NCI-H1417 (cell line): ENCODE measurements around the gene ATP8B4.
"Not testable (repeated sequence)": the region's sequence is repeated elsewhere in the genome, so short reads cannot be mapped to it uniquely, and the experiment has no call there.

Experiments used
- DNase-seq, 3 experiments: peaks; one replicate each; lab custom pipeline; 2025; lab: John Stamatoyannopoulos, UW

The ATP8B4 gene

DNA sequence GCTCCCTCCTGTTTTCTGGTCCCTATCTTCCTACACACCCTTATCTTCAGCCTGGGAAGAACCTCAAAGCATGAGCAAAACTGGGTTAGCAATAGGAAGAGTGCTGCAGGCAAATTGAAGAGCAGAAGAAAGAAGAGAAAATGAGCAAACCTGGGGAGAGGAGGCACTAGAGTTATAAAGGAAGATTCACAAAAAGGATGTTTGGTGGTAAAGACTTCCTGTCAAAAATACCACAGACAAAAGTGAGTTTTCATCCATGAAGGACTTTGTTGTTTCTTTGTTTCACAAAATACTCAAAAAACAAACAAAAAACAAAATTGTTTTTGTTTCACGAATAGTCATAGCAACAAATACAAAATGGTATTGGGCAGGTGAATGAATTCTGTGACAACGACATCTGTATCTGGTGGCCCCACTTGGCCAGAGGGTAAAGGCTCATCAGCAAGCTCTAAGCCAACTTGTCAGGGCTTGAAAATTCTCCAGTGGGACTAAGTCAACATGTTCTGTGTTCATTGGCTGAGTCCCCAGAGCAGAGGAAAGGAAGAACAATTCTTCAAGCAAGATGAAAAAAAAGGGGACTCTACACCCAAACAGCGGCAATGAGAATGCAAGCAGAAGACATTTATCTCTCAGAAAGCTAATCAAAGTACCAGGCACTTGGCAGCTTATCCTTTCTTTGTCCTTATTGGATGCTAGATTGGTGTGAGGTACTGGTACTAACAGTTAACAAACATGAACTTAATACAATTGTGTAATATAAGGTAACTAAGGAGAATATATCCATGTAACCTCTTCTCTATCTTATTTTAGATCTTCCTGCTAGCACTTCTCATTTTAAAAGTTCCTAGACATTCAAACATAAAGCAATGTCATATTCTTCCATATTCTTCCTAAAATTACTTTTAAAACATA, 9.7 kb downstream of the ATP8B4 start:
- no peak for DNase-seq

DNA sequence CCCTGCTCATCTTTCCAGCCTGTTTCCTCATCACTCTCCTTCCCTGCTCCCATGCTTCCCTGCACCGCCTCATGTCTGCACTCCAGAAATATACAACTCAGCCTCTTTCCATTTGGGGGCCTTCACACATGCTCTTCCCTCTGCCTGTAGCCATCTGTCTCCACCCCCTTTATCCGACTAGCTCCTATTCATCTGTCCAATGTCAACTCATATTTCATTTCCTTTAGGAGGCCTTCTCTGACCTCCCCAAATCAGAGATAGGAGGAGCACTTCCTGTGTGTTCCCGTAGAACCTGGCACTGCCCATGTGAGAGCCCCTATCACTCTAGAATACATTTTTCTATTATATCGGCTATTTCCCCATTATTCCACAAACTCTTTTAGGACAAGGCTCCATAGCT, 10.6 kb downstream of the ATP8B4 start:
- no peak for DNase-seq

DNA sequence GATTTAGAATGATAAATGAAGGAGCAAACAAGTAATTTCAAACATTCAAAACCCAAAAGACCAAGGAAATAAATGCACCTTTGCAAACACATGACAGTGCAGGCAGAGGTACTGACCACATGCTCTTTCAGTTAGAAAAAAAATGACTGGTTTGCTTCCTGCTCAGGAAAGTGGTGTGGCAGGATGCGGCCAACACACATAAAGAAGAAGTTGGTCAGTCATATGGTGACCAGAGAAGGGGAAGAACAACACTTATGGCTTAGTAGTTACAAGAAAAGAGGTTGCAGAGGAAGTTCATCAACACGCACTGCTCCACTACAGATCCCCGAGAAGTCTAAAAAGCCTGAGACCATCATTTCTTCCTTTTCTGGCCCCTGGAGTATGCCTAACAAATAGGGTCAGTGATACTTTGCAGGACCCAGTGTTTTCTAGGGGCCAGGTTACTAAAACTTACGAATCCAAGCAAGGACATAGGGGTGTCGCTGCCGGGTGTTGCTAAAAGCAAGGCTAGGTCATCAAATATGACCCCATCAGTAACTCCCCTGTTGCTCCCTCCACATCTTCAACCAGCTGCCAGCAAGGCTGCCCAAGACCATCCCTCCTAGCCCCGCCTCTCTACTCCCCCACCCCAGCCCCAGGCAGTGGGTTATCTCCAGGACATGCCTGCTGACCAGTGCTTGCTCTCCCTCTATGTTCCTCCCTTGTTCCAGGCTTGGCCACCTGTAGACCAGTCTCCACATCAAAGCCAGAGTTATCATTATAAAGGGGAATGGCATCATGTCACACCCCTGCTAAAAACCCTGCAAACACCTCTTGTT, 11.2 kb downstream of the ATP8B4 start:
- no peak for DNase-seq

DNA sequence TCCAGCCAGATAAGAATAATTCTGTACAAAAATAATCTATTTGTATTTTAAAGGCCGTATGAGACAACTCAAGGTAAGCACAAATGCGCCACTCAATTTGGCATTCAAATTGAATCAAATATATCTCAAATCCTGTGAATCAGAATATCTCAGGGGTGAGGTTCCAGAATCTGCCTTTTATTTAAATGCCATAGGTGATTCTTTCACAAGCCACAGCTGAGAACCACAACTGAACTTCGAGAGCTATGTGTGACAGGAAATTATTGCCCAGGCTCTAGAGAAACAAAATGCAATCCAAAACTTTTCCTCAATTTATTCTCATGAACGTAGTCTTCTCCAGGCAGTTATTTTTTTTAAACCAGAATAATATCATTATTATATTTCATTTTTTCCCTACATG, 11.9 kb downstream of the ATP8B4 start:
- no peak for DNase-seq

DNA sequence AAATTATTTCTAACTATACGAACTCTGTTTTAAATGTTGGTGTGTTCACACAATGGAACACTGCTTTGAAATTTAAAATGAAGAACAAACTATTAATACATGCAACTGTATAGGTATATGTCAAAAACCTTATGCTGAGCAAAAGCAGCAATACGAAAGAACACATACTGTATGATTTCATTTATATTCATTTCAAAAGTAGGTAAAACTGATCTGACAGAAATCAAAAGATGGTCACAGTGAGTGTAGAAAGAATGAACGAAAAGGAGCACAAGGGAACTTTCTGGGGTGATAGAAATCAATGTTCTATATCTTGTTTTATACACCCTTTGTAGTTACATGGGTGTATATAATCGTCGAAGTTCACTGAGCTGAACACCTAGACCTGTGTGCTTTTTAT, 12.6 kb downstream of the ATP8B4 start:
- DNase-seq: no peak

GRCh38 chr15:50100486-50100885, 18.5 kb downstream of the ATP8B4 start:
- no peak for DNase-seq

GRCh38 chr15:50098545-50098944, 20.5 kb downstream of the ATP8B4 start:
- no peak for DNase-seq

GRCh38 chr15:50095938-50096821, 22.9 kb downstream of the ATP8B4 start:
- no peak for DNase-seq

- not testable (repeated sequence) for DNase-seq
Measured at GRCh38 chr15:50089386-50089785, 29.6 kb downstream of the ATP8B4 start.

GRCh38 chr15:50084932-50085331, 34.1 kb downstream of the ATP8B4 start:
- DNase-seq: no peak

- no peak for DNase-seq
Measured at GRCh38 chr15:50083424-50084025, 35.5 kb downstream of the ATP8B4 start.

GRCh38 chr15:50082066-50082465, 37.0 kb downstream of the ATP8B4 start:
- no peak for DNase-seq

DNA sequence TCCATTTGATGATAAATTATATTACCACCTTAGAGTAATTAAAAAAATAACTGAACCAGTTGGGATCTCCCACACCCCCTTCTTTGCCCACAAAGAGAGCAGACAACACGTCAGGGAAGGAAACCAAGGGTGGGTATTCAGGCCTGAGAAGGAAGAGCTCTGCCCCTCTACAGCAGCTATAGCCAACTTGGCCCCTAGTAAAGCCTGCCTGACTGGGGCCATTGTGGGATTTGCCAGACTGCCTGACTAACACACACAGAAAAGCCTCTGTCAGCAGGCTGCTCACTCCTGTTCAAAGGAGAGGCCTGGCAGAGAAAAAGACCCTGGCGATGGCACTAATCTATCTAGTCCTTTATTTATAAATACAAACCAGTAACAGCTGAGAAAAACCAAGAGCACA, 41.4 kb downstream of the ATP8B4 start:
- DNase-seq: peak in 1 of 3 experiments; percentile 34

DNA sequence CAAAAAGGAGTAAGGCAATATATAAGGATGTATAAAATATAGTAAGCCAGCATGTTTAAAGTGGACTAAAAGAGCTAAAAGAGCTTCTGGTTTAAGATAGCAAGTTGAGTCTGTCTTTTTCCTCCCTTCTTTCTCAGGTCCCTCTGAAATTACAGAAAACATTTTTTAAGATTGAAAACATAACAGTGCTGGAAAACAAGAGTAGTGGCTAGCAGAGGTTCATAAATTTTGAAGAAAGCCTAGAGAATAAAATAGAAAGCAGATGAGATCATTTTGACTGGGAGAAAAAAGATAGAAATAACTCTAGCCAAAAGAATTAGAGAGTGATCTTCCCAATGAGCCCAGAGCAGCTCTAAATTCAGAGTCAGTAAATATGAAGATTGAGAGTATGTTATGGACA, 41.9 kb downstream of the ATP8B4 start:
- DNase-seq: no peak

DNA sequence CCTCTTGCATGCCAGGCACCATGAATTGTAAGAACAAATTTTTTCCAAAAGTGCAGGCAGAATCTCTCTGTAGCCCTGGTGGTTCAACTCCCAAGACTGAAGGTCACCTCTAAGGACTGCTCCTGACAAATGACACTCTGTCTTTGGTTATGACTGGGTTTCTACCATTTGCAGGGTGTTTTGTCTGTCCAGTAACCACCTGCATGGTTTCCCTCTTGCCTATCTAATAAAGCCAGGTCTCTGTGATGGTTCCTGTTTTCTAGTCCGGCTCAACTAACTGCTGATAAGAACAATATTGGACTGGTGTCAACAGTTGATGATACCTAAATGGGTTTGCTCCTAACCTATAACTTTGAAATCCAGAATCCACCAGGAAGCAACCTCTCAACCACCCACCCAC, 43.7 kb downstream of the ATP8B4 start:
- DNase-seq: no peak

DNA sequence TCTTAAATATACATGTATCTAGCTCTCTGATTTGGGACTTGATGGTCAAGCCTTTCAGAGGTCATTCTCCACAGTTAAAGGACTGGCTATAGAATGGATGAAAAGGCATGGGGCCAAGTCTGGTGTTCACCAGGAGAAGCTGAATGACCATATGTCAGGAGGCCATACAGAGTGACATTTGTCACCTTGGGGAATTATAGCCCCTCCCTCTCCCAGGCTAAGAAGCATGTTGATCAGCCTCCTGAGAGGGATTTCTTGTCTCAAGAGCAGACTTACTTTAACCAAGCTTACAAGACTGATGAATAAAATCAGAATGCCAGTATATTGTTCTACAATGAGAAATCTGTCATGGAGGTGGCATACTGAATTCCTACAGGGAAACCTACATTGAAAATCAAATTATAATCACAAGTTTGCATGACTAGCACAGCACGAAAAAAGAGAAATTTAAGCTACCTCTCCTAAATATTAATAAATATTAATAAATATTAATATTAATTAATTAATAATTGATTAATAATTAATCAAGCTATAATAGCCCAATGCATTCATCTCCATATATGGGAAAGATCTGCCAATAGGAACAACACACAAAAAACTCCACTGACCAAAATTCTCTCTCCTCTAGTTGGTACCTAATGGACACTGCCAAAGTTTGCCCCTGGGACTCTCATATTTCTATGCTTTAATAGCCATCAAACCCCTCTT, 47.3 kb downstream of the ATP8B4 start:
- DNase-seq: no peak

DNA sequence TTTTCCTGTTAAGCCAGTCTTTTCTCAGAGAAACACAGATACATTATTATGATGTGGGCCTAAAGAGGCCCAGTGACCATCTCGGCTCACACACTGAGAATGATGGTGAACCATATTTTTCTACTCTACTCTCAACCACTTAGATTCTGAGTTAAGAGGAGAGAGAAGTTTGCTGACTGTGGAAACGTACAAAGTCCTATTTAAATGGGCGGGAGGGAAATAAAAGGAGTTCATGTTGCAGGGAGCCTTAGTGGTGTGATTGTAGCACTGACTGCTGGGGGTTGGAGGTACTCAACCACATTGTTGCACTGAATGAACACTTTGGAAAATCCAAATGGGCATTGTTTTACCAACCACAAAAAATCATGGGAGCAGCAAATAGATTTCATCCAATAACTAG, 51.0 kb downstream of the ATP8B4 start:
- DNase-seq: no peak

GRCh38 chr15:50067254-50067653, 51.8 kb downstream of the ATP8B4 start:
- DNase-seq: no peak

DNA sequence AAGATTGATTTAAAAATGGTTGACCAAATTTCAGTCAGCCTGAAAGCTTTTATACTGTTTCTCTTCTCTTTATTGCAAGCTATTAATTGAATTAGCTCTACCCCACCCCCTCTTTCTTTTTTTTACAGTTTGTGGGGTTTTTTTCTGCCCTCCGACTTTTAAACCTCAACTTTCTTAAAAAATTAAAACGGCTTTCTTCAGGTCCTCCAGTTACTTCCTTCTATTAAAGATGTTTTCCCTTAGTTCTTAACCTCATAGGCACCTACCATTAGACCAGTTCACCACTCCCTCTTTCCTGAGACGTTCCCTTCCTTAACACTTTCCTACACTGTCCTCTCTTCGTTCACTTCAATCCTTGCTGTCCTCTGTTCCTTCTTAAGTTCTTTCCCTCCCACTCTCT, 52.4 kb downstream of the ATP8B4 start:
- no peak for DNase-seq

GRCh38 chr15:50066202-50066601, 52.8 kb downstream of the ATP8B4 start:
- DNase-seq: no peak

DNA sequence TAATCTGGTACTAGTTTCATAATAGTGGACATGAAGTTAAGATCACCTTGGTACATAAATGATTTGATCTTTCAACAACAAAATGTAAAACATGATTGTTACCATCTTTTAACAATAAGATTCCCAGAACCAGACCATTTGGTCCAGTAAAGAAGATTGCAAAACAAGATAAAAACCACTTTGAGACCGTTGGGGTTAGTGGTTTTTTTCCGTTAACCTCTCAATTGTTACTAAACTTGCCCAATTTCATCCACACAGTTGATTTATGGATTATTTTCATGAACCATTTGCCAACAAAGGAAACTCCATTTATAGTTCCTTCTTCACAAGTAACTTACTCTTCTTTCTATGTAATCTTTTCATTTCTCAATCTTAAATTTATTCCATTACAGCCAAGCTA, 53.8 kb downstream of the ATP8B4 start:
- DNase-seq: no peak
